ENCODE results near the gene CHD1L. TPM values are rescaled to one million over a fixed set of nuclear protein-coding genes. Genes with fewer than 3 reads are reported as not detected.
A peak's percentile ranks its signal among the peaks of the same experiment; 100 is the strongest.

The CHD1L gene
- total and polyA plus RNA-seq, 2 of the 13 experiments (the other 11 are each of a cell fraction or from before 2014, with no cell fraction given): 74.3 to 111 TPM

DNA sequence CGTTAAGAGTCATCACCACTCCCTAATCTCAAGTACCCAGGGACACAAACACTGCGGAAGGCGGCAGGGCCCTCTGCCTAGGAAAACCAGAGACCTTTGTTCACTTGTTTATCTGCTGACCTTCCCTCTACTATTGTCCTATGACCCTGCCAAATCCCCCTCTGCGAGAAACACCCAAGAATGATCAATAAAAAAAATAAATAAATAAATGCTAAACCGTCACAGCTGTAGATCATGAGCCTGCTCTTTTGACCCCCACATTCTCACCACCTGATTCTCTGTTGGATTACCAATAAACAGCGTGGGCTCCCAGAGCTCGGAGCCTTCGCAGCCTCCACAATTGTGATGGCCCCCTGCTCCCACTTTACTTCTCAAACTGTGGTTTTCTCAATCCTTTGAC lies 8.6 kb upstream of the CHD1L start (continued):
- peak; percentile 41; the same call in 1 of the 2 replicates for TF ChIP-seq ZNF501 (CRISPR knock-in tag; IDR thresholded peaks at IDR 0.05)
- peak; percentile 58; the same call in 1 of the 2 replicates for TF ChIP-seq STAT6 (CRISPR knock-in tag; IDR thresholded peaks at IDR 0.05; ENCODE audit: borderline replicate concordance)
- peak; percentile 38; the same call in 1 of the 2 replicates for TF ChIP-seq ZKSCAN8 (CRISPR knock-in tag; IDR thresholded peaks at IDR 0.05; ENCODE audit: borderline replicate concordance)
- TF ChIP-seq FOXP1 (IDR thresholded peaks at IDR 0.05): peak; percentile 81
- TF ChIP-seq FOXP1 (CRISPR knock-in tag; IDR thresholded peaks at IDR 0.05): peak; percentile 91
- TF ChIP-seq ONECUT2 (CRISPR knock-in tag; IDR thresholded peaks at IDR 0.05): peak; percentile 86
- TF ChIP-seq ZNF33B (CRISPR knock-in tag; IDR thresholded peaks at IDR 0.05): 0 out of 2 replicates have a peak, but pooled peaks have one; percentile 36
- 0 out of 2 replicates have a peak, but pooled peaks have one; percentile 37 for TF ChIP-seq RORA (CRISPR knock-in tag; IDR thresholded peaks at IDR 0.05)
- peak; percentile 41; the same call in 1 of the 2 replicates for TF ChIP-seq FOSL2 (CRISPR knock-in tag; IDR thresholded peaks at IDR 0.05)
- TF ChIP-seq, protein P1, sequence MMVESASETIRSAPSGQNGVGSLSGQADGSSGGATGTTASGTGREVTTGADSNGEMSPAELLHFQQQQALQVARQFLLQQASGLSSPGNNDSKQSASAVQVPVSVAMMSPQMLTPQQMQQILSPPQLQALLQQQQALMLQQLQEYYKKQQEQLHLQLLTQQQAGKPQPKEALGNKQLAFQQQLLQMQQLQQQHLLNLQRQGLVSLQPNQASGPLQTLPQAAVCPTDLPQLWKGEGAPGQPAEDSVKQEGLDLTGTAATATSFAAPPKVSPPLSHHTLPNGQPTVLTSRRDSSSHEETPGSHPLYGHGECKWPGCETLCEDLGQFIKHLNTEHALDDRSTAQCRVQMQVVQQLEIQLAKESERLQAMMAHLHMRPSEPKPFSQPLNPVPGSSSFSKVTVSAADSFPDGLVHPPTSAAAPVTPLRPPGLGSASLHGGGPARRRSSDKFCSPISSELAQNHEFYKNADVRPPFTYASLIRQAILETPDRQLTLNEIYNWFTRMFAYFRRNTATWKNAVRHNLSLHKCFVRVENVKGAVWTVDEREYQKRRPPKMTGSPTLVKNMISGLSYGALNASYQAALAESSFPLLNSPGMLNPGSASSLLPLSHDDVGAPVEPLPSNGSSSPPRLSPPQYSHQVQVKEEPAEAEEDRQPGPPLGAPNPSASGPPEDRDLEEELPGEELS (CRISPR knock-in tag; IDR thresholded peaks at IDR 0.05): peak; percentile 87
- TF ChIP-seq TCF7 (IDR thresholded peaks at IDR 0.05; ENCODE audit: low read depth): peak; percentile 58
- peak; percentile 36; the same call in 1 of the 2 replicates for TF ChIP-seq ZNF788 (CRISPR knock-in tag; IDR thresholded peaks at IDR 0.05; ENCODE audit: borderline replicate concordance)
- peak; percentile 54; the same call in 1 of the 2 replicates for TF ChIP-seq ZBTB26 (CRISPR knock-in tag; IDR thresholded peaks at IDR 0.05; ENCODE audit: borderline replicate concordance)
- TF ChIP-seq GATAD1 (CRISPR knock-in tag; IDR thresholded peaks at IDR 0.05): 0 out of 2 replicates have a peak, but pooled peaks have one; percentile 19
- 0 out of 2 replicates have a peak, but pooled peaks have one; percentile 36 for TF ChIP-seq MEIS2 (CRISPR knock-in tag; IDR thresholded peaks at IDR 0.05)
- peak; percentile 77; the same call in 1 of the 2 replicates for TF ChIP-seq ZBTB7B (CRISPR knock-in tag; IDR thresholded peaks at IDR 0.05)
- TF ChIP-seq NR2C2 (CRISPR knock-in tag; IDR thresholded peaks at IDR 0.05; ENCODE audit: borderline replicate concordance): peak; percentile 60; the same call in 1 of the 2 replicates
- TF ChIP-seq HOXA3 (CRISPR knock-in tag; IDR thresholded peaks at IDR 0.05): peak; percentile 47; the same call in 1 of the 2 replicates
